Type B pancreatic cell (in vitro differentiated cells): Measurements from ENCODE around the gene SAMD9. TPM values are rescaled to one million over a fixed set of nuclear protein-coding genes. Genes with fewer than 3 reads are reported as not detected.
A peak's percentile ranks its signal among the peaks of the same experiment; 100 is the strongest.

Source experiments
- DNase-seq: peaks from one replicate; pipeline ENCODE4 v3.0.0; 2021; ENCODE audit warnings: mixed read lengths; ENCODE audit not compliant: unreplicated experiment; ENCODE audit errors: extremely low spot score
- H3K27ac Mint-ChIP-seq: 2 replicates; pipeline ENCODE4 v1.8.0; 2021; ENCODE audit warnings: mild to moderate bottlenecking, mixed read lengths
- H3K27me3 Mint-ChIP-seq: 2 replicates; pipeline ENCODE4 v1.8.0; 2021; ENCODE audit warnings: mixed read lengths
- H3K36me3 Mint-ChIP-seq: 2 replicates; pipeline ENCODE4 v1.8.0; 2021; ENCODE audit warnings: mixed read lengths
- H3K4me1 Mint-ChIP-seq: one replicate; pipeline ENCODE4 v1.8.0; 2021; ENCODE audit warnings: mixed read lengths; ENCODE audit not compliant: unreplicated experiment
- H3K4me3 Mint-ChIP-seq: 2 replicates; pipeline ENCODE4 v1.8.0; 2021; ENCODE audit warnings: mild to moderate bottlenecking, mixed read lengths
- H3K9me3 Mint-ChIP-seq: 2 replicates; pipeline ENCODE4 v1.8.0; 2021; ENCODE audit warnings: mixed read lengths
- CTCF ChIP-seq: fragments of 200-600 bp; sonication (generic); conservative IDR thresholded peaks from 2 replicates; pipeline ENCODE4 v1.5.0; 2021; ENCODE audit warnings: antibody characterized with exemption, mild to moderate bottlenecking
- total RNA-seq: library from RNA; stranded (reverse); gene quantifications from 2 replicates; pipeline ENCODE4 v1.2.1, GENCODE V29; 2021; ENCODE audit warnings: low replicate concordance

Gene SAMD9
- total RNA-seq, 1 donor from 2014 or later, result 2.9 TPM

- H3K27me3 Mint-ChIP-seq, result peaks cover 12% of the 10 kb centered on the region
- H3K9me3 Mint-ChIP-seq, result no peaks in the 10 kb centered on the region
- H3K4me3 Mint-ChIP-seq, result no peak overlapping the region
- H3K27ac Mint-ChIP-seq, result no peak overlapping the region
- no peaks in the 10 kb centered on the region for H3K36me3 Mint-ChIP-seq
- DNase-seq, result no peak
- no peaks in the 10 kb centered on the region for H3K4me1 Mint-ChIP-seq
- peak; percentile 94 for TF ChIP-seq CTCF
Measured at GRCh38 chr7:93055543-93056107, 62.2 kb downstream of the SAMD9 start.

GRCh38 chr7:93054975-93055374, 62.8 kb downstream of the SAMD9 start:
- no peak for DNase-seq
- Mint-ChIP-seq H3K4me1 (no peaks in the 10 kb centered on the region), H3K9me3 (no peaks in the 10 kb centered on the region), H3K4me3 (no peak overlapping the region), H3K27me3 (peaks cover 11% of the 10 kb centered on the region), H3K36me3 (no peaks in the 10 kb centered on the region), H3K27ac (no peak overlapping the region)
- no peak for TF ChIP-seq CTCF

GRCh38 chr7:93053949-93054943, 63.5 kb downstream of the SAMD9 start:
- TF ChIP-seq CTCF, result no peak
- no peak for DNase-seq
- H3K36me3 Mint-ChIP-seq, result no peaks in the 10 kb centered on the region
- H3K9me3 Mint-ChIP-seq, result no peaks in the 10 kb centered on the region
- no peak overlapping the region for H3K27ac Mint-ChIP-seq
- no peaks in the 10 kb centered on the region for H3K4me1 Mint-ChIP-seq
- peaks cover 11% of the 10 kb centered on the region for H3K27me3 Mint-ChIP-seq
- no peak overlapping the region for H3K4me3 Mint-ChIP-seq

- H3K27ac Mint-ChIP-seq, result no peak overlapping the region
- H3K36me3 Mint-ChIP-seq, result no peaks in the 10 kb centered on the region
- no peaks in the 10 kb centered on the region for H3K9me3 Mint-ChIP-seq
- no peak for DNase-seq
- peaks cover 10% of the 10 kb centered on the region for H3K27me3 Mint-ChIP-seq
- no peak for TF ChIP-seq CTCF
- no peaks in the 10 kb centered on the region for H3K4me1 Mint-ChIP-seq
- no peak overlapping the region for H3K4me3 Mint-ChIP-seq
Measured at GRCh38 chr7:93053209-93053948, 64.4 kb downstream of the SAMD9 start.

GRCh38 chr7:93051660-93052059, 66.1 kb downstream of the SAMD9 start:
- H3K27ac Mint-ChIP-seq, result no peak overlapping the region
- no peak overlapping the region for H3K4me3 Mint-ChIP-seq
- no peak for TF ChIP-seq CTCF

More at GRCh38 chr7:93051660-93052059, 66.1 kb downstream of the SAMD9 start:
- Mint-ChIP-seq H3K36me3 (no peaks in the 10 kb centered on the region), H3K9me3 (no peaks in the 10 kb centered on the region), H3K4me1 (peaks cover 3% of the 10 kb centered on the region), H3K27me3 (peaks cover 3% of the 10 kb centered on the region)
- no peak for DNase-seq

Other genes starting within 250 kb of the SAMD9 start
- 1.8 and 2.7 TPM in 2 replicates for gene SAMD9L, start 30.4 kb upstream of the SAMD9 start, total RNA-seq
- gene HEPACAM2, start 108.5 kb upstream of the SAMD9 start, total RNA-seq, result 37.3 and 55.7 TPM in 2 replicates
- gene VPS50, start 114.4 kb upstream of the SAMD9 start, total RNA-seq, result 26.5 and 28.2 TPM in 2 replicates